WERI-Rb-1 (cell line): ENCODE results near the gene SNX30.

Experiments
- DNase-seq: peaks from one replicate; pipeline ENCODE4 v3.0.0-alpha.2; 2020
- H3K27ac ChIP-seq: fragments of 250-450 bp; sonication (Bioruptor Pico); 2 replicates; pipeline ENCODE4 v1.5.1; 2020; ENCODE audit warnings: mild to moderate bottlenecking, moderate library complexity
- H3K27me3 ChIP-seq: fragments of 250-450 bp; sonication (Bioruptor Pico); 2 replicates; pipeline ENCODE4 v1.5.1; 2021; ENCODE audit warnings: mild to moderate bottlenecking, low read depth, moderate library complexity; ENCODE audit not compliant: insufficient read depth, severe bottlenecking
- H3K36me3 ChIP-seq: fragments of 250-450 bp; sonication (Bioruptor Pico); 2 replicates; pipeline ENCODE4 v1.5.1; 2020; ENCODE audit warnings: mild to moderate bottlenecking, moderate library complexity
- H3K4me3 ChIP-seq: 2 replicates; pipeline ENCODE4 v1.5.1; 2011; ENCODE audit warnings: low read depth, mild to moderate bottlenecking, control low read depth, low read length
- H3K9me3 ChIP-seq: fragments of 250-450 bp; sonication (Bioruptor Pico); 2 replicates; pipeline ENCODE4 v1.5.1; 2021; ENCODE audit warnings: mild to moderate bottlenecking, moderate library complexity; ENCODE audit not compliant: severe bottlenecking
- TF ChIP-seq, protein P1 (sequence below): IDR thresholded peaks from 2 replicates; pipeline ENCODE4 v1.5.1; 2011; ENCODE audit warnings: low read depth, mild to moderate bottlenecking, control low read depth, inconsistent platforms, low read length

SNX30 gene, protein sequence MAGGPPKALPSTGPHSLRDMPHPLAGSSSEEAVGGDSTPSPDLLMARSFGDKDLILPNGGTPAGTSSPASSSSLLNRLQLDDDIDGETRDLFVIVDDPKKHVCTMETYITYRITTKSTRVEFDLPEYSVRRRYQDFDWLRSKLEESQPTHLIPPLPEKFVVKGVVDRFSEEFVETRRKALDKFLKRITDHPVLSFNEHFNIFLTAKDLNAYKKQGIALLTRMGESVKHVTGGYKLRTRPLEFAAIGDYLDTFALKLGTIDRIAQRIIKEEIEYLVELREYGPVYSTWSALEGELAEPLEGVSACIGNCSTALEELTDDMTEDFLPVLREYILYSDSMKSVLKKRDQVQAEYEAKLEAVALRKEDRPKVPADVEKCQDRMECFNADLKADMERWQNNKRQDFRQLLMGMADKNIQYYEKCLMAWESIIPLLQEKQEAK

DNA sequence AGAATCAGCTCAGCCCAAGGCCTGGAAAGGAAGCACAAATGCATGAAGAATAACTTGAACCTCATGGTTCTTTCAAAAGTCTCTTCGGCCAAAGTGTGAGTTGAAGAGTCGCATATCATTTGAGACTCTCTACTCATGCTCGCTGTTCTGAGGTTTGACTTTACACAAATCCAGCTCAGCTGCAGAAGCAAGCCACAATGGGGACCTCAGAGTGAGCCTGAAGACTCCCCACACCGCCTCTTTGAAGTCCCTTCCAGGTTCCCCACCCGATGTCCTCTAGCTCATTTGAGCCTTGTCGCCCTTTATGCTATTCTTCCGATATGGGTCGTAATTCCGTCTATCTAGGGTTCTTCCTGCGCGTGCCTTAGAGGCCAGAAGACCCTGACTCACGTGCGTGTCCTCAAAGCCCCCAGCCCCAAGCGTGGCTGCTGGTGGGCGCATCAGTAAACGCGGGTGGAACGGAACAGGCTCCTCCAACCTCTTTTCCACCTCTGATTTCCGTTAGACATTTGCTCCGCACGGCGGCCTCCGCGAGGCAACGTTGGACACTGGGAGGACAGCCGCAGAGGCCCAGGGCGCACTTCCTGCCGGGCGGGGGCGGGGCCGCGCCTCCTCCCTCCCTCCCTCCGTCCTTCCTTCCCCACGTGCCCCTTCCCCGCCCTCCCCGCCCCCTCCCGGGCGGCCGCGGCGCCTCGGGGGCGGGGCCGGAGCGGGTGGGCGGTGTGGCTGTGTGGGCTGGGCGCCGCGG lies at the start of gene SNX30:
Gene SNX30, plus strand, starts transcription at position 745 of the 748 bp plus-strand sequence. CDS start 242 bp downstream, outside the sequence.
- Histone ChIP-seq H3K4me3 (peak within 1 kb of the TSS; percentile 80), H3K36me3 (peaks cover 12% of the 10 kb centered on the region), H3K27me3 (no peaks in the 10 kb centered on the region), H3K27ac (peak within 1 kb of the TSS; percentile 94), H3K9me3 (no peaks in the 10 kb centered on the region)
- TF ChIP-seq, protein P1, sequence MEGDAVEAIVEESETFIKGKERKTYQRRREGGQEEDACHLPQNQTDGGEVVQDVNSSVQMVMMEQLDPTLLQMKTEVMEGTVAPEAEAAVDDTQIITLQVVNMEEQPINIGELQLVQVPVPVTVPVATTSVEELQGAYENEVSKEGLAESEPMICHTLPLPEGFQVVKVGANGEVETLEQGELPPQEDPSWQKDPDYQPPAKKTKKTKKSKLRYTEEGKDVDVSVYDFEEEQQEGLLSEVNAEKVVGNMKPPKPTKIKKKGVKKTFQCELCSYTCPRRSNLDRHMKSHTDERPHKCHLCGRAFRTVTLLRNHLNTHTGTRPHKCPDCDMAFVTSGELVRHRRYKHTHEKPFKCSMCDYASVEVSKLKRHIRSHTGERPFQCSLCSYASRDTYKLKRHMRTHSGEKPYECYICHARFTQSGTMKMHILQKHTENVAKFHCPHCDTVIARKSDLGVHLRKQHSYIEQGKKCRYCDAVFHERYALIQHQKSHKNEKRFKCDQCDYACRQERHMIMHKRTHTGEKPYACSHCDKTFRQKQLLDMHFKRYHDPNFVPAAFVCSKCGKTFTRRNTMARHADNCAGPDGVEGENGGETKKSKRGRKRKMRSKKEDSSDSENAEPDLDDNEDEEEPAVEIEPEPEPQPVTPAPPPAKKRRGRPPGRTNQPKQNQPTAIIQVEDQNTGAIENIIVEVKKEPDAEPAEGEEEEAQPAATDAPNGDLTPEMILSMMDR = peak; percentile 39
- DNase-seq = peak; percentile 95

DNA sequence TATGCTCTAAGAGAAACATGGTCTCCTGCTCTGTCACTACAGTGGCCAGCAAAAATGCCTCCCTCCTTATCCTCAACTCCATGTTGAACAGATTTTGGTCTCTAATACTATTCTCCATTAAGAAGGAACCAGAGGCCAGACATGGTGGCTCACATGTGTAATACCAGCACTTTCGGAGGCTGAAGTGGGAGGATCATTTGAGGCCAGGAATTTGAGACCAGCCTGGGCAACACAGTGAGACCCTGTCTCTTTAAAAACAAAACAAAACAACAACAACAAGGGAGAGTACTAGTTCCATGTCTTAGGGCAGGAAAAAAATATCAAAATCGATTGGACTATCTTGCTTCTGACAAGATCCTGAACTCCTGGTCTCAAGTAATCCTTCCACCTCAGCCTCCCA lies 47.3 kb upstream of the SNX30 start:
- H3K27me3 ChIP-seq = no peaks in the 10 kb centered on the region
- TF ChIP-seq, protein P1 = no peak
- H3K4me3 ChIP-seq = no peak overlapping the region
- peaks cover 40% of the 10 kb centered on the region for H3K36me3 ChIP-seq
- no peaks in the 10 kb centered on the region for H3K9me3 ChIP-seq
- no peak for DNase-seq
- no peak overlapping the region for H3K27ac ChIP-seq

DNA sequence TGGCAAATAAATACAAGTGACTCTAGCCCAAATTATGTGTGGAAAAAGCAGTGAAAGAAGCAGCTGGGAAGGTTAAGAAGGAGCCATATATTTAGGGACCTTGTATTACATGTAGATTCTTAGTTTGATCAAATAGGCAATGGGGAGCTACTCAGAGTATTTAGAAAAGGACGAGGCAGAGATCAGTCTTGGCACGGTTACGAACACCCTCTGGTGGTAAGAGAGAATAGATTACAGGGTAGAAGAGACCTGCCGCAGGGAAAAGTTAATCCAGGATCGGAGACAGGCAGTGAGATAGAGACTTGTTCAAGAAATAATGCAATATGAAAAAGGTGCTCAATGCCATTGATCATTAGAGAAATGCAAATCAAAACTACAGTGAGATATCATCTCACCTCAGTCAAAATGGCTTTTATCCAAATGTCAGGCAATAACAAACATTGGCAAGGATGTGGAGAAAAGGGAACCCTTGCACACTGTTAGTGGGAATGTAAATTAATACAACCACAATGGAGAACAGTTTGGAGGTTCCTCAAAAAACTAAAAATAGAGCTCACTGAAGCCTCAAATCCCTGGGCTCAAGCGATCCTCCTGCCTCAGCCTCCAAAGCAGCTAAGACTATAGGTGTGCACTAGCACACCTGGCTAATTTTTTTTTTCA lies 44.7 kb upstream of the SNX30 start:
- Histone ChIP-seq H3K36me3 (peaks cover 21% of the 10 kb centered on the region), H3K9me3 (no peaks in the 10 kb centered on the region), H3K4me3 (no peak overlapping the region), H3K27ac (no peak overlapping the region), H3K27me3 (no peaks in the 10 kb centered on the region)
- DNase-seq = peak; percentile 70
- TF ChIP-seq, protein P1 = peak; percentile 64

DNA sequence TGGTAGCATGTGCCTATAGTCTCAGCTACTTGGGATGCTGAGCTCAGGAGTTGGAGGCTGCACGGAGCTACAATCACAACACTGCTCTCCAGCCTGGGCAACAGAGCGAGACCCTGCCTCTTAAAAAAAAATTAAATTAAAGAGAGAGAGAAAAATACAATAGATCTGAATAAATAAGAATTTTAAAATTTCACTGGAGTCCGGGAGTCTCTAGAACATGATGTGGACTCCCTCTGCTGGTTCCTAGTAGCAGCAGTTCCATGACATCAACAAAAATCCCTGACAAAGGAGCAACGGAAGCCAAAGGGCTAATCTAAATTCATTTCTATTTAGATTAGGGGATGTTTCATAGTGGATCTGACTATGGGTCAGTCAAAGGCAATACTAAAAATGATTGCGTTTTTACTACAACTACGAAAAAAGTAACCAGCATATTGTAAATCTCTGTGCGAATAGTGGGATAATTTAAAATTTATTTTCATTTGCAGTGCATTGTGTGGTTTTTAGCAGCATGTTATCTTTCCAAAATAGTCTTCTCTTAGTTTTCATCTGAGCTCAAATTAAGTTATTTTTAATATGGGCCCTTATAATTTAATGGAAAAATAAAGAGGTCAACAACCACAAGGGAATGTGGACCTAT lies 39.4 kb upstream of the SNX30 start:
- no peak for DNase-seq
- peaks cover 22% of the 10 kb centered on the region for H3K36me3 ChIP-seq
- no peak overlapping the region for H3K4me3 ChIP-seq
- H3K9me3 ChIP-seq = no peaks in the 10 kb centered on the region
- H3K27me3 ChIP-seq = no peaks in the 10 kb centered on the region
- TF ChIP-seq, protein P1 = peak; percentile 57
- H3K27ac ChIP-seq = no peak overlapping the region

DNA sequence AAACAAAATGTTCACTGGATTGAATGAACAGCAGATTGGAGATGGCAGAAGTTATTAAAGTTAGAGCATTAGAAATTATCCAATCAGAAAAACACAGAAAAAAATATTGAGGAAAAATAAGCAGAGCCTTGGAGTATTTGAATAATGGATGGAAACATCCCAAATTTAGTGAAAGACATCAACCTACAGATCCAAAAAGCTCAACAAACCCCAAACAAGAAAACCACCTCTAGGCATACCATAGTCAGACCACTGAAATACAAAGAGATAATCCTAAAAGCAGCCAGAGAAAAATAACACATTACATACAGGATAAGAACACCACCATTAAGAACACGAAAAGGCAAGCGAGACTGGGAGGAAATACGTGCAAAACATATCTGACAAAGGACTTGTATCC lies 37.9 kb upstream of the SNX30 start:
- no peak for DNase-seq
- peaks cover 26% of the 10 kb centered on the region for H3K36me3 ChIP-seq
- no peaks in the 10 kb centered on the region for H3K27me3 ChIP-seq
- H3K9me3 ChIP-seq = no peaks in the 10 kb centered on the region
- TF ChIP-seq, protein P1 = no peak
- no peak overlapping the region for H3K27ac ChIP-seq
- H3K4me3 ChIP-seq = no peak overlapping the region
